ENCODE results near the gene SYNE2.

GRCh38 chr14:63911404-63911803 is 58.6 kb downstream of the SYNE2 start:
- TF ChIP-seq CTCF (conservative IDR thresholded peaks at IDR 0.05; ENCODE audit: low read length) (no peak), EZH2phosphoT487 (IDR thresholded peaks at IDR 0.05; ENCODE audit: borderline replicate concordance, low read depth, low read length) (no peak)
